ENCODE results near the gene SGPL1.
"Not testable (repeated sequence)": the region's sequence is repeated elsewhere in the genome, so short reads cannot be mapped to it uniquely, and the experiment has no call there.

SGPL1 gene

DNA sequence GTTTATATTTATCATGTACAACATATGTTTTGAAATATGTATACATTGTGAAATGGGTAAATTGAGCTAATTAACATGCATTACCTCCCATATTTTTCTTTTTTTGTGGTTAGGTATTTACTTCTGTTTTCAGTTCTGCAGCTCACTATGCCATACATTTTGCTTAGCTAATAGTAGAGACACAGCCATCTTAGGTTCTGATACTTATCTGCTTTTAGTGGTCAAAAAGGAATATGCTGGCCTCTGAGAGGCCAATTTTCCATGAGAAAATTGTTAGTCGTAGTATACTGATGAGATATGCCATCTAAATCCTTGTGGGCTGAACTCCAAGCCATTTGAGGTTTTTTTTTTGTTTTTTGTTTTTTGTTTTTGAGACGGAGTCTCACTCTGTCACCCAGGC, 31.0 kb downstream of the SGPL1 start:
- no peak for DNase-seq

DNA sequence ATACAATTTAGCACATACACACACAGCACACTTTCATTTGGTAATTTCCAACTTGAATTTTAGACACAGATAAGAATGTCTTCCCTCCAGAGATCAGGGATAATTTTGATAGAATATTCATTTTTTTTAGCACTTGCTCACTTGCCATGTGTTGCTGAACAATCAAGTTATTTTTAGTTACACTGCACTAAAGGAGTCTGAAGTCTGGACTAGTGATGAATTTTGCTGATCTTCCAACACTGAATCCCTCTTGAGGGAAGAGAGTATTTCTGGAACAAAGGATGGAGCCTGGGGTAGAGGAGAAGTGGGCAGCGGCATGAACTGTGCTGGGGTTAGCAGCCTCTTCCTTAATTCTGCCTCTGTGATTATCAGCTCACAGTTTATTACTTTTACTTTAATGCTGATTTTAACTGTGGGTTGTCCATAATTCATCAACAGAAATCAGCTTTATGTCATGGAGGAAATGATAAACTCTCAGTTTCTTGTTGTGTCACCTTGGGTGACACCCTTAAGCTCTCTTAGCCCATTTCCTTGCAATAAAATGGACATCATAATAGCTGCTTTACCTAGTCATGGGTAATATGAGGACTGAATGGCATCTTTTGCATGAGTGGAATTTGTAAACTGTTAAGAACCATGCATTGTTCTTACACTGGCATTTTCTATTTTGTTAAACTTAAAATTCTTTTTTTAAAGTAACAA, 32.1 kb downstream of the SGPL1 start:
- no peak for DNase-seq

DNA sequence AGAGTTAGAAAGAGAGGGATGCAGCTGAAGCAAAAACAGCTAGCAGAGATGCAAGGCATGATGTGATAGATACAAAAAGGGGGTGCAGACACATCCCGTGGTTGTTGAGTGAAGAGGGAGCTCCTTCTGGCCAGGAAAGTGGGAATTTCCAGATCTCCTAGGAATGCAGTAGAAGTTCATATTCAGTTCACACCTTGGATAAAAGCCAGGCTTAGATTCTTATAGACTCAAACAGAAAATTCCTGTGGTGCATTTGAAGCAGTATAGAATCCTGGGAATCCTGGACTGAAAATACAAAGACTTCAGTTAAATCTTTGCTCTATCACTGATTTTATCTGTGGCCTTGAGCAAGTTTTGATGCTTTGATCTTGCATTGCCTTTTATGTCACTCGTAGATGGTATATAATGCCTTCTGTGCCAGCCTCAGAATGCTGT, 33.9 kb downstream of the SGPL1 start:
- DNase-seq = no peak

DNA sequence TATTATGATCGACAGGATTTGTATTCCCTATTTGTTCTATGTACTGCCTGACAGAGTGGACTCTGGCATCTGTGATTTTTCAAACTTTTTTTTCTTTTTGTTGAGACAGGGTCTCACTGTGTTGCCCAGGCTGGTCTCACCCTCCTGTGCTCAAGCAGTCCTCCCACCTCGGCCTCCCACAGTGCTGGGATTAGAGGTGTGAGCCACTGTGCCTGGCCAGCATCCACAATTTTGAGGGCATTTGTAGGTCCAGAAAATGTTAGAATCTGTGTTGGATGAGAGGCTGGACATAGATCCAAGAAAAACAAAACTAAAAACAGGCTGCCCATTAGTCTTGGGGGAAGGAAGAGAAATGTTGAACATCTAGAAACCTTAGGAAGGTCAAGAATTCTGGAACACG, 34.3 kb downstream of the SGPL1 start:
- no peak for DNase-seq

DNA sequence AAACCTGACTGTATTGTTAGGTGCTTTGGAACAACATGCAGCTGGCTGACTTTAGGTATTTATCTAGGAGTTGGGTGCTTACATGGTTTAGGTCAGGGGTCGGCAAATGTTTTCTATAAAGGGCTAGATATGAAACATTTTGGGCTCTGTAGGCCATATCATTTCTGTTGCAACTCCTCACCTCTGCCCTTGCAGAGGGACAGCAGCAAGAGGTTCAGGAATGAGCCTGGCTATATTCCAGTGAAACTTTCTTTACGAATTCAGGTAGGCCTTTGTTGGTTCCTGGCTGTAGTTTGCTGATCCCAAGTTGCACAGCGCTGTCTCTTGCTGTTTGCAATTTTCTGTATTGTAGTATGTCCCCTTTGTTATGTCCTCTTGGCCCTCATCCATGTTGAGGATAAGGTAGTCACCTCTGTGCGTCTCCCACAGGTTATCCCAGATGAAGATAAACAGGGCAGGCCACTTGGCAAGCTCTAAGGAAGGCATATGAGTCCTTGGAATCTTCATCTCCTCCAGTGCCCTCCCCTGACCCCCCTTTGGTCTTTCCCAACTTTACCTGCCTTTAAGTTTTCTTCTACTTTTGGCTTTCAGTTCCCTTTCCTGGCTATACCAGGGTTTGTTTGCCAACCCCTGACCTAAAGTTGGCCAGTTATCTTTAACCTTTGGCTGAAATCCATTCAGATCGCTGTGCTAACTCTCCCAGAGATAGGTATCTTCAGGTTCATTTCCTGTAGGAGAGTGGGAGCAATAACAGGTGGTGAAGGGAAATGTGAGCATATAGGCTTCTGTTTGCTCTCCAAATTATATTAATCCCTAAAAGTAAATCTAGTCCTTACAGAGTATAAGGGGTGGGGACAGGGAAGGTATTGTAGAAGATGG, 36.1 kb downstream of the SGPL1 start:
- peak; percentile 51 for DNase-seq

DNA sequence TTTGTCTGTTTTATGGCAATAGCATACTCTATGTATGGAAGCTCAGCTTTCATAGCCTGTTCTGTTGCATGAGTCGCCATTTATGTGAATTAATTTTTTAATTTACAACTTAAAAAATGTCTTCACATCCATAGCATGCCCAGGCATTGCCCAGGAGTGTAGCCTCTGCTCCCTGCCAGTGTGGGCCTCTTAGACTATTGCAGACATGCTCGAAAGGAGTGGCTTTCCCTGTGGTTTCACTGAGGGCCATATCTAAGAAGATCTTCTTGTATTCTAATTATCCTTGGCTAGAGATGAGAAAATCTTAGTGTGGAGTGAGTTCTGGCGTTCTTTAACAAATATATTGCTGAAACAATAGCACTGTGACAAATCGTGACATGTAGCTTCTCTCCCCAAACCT, 37.3 kb downstream of the SGPL1 start:
- no peak for DNase-seq

DNA sequence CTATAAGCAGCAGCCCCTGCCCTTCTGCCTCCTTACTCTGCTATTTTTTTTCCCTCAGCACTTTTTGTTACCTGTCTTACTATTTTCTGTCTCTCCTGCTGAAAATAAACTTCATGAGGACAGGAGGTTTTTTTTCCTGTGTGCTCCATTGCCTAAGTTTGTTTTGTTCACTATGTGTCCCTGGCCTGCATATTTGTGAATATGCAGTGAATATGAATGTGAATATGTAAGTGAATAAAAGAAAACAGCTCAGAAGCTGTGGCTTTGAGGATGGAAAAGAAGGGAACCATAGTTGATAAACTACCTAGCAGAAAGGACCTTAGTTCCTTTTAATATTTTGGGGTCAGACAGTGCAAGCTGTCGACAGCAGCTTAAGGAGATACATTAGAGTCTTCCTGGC, 37.7 kb downstream of the SGPL1 start:
- DNase-seq = no peak

DNA sequence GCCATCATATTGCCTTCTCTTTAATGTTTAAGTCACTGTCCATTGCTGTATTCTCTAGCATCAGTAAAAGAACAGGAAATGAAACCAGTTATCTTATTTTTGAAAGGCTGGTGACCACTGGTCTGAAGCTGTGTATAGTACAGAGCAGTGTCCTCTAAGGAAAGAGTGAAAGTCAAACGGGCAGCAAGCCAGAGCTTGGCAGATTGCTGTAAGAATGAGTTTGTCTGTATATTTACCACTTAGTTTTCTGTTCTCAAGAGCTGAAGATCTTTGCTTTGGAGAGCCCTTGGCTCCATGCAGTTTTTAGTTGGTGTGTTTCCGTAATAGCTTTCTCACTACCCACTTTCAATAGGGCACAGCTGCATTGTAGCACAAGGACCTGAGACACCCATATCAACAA, 40.7 kb downstream of the SGPL1 start:
- DNase-seq = no peak

DNA sequence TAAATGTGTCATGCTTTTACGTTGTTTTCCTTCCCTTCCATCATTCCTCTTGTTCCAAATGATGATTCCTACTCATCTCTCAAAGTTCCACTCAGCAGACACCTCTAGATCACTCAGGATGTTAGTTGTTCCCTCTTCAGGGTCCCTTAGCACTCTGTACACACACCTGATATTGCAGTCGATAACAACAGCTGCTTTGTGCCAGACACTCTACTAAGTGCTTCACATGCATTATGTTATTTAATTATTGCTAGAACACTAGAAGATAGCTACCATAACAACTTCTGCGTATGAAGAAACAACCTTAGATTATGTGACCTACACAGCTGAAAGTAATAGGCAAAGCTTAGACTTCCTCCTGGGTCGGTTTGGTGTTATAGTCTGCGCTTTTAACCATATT, 43.0 kb downstream of the SGPL1 start:
- DNase-seq = no peak

DNA sequence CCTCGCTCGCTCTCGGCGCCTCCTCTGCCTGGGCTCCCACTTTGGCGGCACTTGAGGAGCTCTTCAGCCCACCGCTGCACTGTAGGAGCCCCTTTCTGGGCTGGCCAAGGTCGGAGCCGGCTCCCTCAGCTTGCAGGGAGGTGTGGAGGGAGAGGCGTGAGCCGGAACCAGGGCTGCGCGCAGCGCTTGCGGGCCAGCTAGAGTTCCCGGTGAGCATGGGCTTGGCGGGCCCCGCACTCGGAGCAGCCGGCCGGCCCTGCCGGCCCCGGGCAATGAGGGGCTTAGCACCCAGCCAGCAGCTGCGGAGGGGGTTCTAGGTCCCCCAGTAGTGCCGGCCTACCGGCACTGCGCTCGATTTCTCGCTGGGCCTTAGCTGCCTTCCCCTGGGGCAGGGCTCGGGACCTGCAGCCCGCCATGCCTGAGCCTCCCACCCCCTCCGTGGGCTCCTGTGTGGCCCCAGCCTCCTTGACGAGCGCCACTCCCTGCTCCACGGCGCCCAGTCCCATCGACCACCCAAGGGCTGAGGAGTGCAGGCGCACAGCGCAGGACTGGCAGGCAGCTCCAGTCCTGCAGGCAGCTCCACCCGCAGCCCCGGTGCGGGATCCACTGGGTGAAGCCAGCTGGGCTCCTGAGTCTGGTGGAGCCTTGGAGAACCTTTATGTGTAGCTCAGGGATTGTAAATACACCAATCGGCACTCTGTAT, 45.9 kb downstream of the SGPL1 start:
- not testable (repeated sequence) for DNase-seq

DNA sequence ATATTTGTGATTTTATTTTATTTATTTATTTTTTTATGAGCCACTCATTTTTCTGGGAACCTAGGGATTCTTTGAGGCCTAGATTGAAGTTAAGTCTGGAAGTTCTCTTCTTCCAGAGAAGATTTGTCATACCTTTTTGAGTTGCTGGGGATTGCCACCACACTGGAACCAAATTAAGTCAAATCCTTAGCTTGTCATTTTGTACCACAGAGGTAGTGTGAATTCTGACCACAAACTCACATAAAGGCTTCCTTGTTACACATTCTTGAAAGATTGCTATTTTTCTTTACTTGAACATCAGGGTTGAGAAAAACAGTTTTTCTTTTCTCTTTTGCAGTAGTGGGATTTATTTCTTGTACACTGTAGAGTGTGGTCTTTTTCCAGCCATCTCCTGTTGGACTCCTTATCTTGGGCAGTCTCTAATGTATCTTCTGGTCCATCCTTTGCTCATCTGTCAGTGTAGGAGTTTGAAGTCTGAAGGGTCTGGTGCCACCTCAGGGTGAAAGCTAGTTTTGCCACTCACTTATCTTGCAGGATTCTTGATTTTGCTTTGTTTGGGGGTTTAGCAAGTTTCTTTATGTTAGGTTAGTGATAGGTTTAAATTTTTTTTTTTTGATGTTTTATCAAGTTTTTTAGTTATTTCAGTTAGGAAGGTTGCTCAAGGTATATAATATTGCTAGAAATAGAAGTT, 47.9 kb downstream of the SGPL1 start:
- DNase-seq = no peak

DNA sequence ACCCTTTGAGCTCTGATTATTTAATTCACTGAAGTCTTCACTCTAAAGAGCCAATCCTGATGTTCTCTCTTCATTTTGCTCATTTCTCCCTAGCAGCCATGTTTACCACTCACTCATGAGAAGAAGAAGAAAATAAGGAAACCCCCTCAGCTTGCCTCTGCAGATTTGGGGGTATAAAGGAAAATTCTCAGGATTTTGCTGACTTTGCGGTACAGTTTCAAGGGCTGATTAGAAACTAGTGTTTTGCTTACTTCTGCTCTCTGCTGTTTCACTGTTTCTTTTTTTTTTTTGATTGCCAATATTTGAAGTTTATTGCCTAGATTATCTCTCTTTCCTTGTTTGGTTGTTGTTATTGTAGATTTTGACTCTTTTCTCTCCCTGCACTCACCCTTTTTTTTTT, 49.2 kb downstream of the SGPL1 start:
- DNase-seq = no peak

DNA sequence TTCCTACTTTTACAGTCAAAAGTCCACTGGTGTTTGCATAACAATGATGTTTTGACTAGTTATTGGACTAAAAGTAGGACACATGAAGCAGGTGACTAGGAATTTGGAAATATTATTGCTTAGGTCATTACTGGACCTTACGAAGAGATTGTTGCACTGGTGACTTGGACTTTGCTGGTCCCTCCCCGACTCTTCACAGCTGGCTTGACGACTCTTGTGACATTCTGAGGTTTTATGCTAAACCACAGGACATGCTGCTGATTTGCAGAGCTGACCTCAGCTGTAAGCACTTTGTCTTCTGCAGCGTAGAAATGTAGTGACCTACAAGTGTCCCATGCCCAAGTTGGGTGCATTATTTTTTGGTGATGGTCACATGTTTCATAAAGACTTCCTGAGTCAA, 50.7 kb downstream of the SGPL1 start:
- no peak for DNase-seq

DNA sequence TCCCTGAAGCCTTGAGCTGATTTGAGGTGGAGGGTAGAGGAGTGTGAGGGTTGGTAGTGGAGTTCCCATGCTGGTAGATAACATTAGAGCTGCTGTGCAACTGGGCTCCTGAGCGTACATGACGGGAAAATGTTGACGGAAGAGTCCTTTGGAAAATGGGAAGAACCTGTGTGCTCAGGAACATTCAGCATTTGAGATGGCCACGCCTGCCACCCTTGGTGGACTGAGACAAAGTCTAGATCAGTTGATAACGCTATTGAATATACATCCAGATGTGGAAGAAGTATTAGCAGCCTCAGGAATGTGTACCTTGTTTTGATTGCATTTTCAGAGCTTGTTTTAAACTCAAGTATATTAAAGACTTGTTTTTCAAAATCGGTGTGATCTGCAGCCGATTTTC, 56.5 kb downstream of the SGPL1 start:
- no peak for DNase-seq

DNA sequence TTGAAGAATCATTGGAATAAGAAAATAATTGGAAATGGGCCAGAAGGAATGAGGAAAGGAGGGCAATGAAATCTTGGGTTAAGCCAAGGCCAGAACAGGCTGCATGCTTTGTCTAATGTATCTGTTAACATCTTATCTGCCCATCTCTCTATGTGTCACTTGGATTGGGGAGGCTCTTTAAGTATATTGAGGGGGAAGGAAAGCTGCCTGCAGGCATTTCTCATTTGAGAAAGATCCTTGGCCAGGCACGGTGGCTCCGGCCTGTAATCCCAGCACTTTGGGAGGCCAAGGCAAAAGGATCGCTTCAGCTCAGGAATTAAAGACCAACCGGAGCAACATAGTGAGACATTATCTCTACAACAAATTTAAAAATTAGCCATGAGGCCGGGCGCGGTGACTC, 58.3 kb downstream of the SGPL1 start:
- no peak for DNase-seq

DNA sequence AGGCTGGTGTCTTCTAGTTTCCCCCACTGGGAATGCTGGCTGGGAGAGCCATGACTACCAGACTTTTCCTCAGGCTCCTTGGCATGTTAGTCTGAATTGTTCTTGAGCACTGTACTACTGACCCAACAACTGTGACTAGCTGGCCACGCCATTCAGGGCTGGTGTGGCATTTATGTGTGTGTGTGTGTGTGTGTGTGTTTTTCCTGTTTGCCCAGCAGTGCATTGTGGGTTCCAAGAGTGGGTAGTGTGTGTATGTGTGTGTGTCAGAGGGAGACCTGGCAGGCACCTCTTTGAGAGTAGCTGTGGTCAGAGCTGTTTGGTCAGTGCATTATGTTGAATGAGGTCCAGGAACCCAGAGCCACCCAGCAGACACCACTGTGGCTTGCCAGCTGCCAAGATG, 63.5 kb downstream of the SGPL1 start:
- DNase-seq = no peak

DNA sequence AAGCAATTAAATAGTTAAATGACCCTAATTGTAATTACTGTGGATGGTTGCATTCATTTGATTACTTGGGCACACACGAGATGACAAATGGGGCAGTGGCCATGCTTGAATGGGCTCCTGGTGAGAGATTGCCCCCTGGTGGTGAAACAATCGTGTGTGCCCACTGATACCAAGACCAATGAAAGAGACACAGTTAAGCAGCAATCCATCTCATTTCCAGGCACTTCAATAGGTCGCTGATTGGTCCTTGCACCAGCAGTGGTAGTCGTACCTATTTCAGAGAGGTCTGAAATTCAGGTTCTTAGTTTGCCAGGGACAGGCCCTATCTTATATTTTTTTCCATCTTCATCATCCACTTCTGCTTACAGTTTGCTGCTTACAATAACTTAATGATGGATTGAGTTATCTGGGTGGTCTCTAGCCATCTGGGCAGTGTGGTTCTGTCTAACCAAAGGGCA, 64.4 kb downstream of the SGPL1 start:
- DNase-seq = peak; percentile 78

DNA sequence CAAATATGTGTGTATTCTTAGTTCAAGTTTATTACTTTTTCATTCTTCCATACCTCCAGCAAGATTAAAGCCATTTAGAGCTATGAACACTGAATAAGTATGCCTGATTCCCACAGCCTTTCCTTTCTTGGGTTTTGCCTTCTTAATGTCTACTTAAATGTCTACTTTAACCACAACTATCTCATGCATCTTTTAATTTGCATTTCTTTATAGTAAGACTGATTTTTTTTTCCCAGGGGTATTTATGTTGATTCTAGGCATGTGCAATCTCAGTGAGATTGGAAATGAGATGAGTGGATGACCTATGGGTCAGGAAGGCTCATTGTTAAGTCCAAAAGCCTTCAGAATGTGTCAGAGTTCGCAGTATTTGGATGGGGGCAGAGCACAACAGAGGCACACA, 69.0 kb downstream of the SGPL1 start:
- no peak for DNase-seq

DNA sequence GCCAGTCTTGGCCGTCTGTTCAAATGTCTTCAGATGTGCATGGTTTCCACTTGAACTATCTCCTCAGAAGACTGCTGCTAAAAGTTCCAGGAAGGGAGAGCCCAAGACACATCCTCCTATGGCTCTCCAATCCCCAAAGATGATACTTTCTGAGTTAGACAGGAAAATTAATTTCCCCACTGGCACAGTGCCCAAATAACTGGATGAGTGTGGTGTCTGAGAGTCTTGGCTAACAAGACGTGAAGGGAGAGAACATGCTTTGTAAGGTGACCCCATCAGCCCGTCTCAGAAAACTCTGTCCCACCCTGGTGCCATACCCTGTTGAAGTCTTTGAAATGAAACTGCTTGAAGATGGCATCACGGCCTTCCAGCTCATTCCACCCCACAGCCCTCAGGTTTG, 69.7 kb downstream of the SGPL1 start:
- DNase-seq = no peak

DNA sequence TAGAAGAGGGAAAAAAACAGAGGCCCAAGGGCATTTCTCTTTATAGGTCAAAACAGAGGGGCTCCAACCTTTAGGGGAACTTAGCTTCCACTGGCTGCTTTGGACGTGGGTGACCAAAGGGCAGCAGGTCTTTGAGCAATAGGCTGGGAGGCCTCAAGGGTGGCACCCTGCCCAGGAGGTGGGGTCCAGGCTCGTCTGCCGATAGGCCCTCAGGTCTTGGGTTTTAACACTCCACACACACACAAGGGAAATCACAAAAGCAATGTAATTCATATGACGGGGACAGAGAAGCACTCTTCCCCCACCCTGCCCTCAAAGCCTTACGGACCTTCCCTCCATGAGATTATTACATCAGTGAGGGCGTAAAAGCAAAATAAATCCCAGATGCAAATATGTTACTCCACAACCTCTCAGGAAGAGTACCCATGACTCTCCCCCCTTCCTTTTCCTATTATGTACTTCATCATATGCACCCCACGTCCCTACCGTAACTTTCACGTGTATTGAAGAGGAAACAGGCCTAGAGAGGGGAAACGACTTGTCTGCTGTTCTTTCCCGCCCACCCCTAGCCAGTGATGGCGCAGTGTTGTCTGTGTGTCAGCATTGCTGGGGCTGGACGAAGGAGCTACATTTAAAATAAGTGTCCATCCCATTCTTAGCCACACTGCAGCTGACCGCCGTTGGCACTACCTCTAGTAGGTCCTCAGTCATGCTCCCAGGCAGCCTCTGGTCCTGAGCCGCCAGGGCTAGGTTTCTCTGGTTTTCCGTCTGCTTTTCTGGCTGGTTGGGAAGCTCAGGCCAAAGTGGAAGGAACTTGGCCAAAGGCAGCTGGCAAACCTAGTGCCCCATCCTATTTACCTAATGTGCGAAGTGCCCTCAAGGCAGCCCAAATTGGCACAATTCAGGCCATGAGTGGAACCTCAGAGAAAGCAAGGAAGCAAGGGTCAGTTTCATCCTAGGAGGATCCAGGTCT, 70.5 kb downstream of the SGPL1 start:
- no peak for DNase-seq

DNA sequence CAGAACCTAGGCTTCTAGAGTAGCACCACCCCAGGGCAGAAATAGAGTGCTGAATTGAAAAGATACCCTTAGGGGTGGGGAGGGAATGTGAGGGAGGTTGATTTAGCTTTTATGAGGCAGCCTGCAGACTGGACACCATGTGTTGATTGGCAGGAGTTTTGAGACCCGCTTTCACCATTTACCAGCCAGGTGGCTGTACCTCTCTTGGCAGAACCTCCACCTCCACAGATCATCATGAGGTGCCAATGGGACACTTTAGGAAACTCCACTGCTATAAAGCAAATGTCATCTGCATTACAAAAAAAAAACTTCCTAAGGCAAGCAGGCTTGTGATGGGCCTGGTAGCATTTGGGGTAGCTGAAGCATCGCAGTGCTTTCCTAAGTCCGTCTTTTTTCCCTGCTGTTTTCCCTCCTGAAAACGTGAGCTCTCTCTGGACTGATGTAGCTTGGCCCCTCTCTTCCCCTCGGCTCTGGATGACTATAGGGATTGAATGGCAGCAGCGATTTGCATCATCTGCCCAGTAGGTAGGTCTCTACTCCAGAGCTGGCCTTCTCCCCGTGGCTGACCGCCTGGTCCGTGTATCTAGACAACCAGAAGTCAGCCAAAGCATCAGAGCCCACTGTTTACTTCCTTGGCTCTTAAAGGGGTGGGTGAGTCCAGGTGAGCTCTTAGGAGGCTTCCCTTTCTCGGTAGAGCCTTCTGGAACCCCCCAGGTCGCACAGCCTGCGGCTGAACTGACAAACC, 71.3 kb downstream of the SGPL1 start:
- no peak for DNase-seq
